HG03196 (cell line): ENCODE data around the gene SPTB.

Experiments used
- ATAC-seq: cut with Tn5 transposase; IDR thresholded peaks from one replicate; pipeline ENCODE4 v1.9.1; 2021; ENCODE audit not compliant: unreplicated experiment

The SPTB gene

DNA sequence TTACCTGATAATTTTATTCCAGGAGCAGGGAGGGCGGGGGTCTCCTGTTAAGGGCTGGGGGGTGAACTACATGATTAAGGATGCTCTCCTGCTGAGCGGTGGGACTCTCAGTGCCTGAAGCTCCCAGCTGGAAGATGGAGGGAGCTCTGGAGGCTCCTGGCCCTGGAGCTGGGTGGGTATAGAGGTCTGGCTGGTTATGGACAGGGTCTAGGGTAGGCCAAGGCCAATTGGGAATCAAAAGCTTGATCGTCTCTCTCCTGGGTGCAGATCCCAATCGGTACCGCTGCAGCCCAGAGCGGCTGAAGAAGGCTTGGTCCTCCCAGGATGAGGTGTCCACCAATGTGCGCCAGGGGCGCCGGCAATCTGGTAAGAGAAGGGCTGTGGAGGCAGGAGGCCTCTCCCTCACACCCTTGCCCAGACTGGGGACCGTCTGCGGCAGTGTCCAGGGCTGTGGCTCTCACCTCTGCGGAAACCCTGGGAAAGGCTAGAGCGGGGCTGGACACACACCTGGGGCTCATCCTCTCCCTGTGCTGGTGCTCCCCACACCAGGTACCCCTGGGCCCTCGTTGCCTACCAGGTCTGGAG is 147.1 kb downstream of the SPTB start:
- no peak for ATAC-seq

DNA sequence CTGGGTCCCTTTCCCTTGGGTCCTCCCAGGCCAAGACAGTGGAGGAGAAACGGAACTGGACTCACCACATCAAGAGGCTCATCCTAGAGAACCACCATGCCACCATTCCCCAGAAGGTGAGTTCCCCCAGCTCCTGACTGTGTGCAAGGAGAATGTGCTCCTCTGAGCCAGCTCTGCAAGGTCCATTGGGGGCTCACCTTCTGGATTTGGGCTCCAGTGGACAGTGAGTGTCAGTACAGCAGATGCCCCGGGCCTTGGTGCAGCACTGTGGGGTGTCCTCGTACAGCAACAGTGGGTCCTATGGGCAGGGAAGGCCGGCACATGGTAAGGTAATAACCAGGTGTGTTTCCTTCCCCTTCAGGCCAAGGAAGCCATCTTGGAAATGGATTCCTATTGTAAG is 147.6 kb downstream of the SPTB start:
- no peak for ATAC-seq

DNA sequence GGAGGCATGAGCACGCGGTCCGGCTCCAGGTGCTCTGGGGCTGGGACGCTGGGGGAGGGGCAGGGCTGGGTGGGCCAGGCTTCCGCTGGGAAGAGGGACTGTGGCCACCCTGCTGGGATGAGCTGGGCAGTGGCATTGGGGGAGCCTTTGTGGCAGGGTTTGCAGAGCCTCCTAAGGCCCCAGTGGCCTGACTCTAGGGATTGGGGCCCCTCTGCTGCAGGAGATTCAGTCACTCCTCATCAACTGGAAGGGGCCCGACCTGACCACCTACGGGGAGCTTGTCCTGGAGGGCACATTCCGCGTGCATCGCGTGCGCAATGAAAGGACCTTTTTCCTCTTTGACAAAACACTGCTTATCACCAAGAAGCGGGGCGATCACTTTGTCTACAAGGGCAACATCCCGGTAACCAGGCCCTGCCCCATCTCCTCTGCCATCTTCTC is 148.5 kb downstream of the SPTB start:
- ATAC-seq = no peak

GRCh38 chr14:64730681-64731080 is 149.0 kb downstream of the SPTB start:
- no peak for ATAC-seq

DNA sequence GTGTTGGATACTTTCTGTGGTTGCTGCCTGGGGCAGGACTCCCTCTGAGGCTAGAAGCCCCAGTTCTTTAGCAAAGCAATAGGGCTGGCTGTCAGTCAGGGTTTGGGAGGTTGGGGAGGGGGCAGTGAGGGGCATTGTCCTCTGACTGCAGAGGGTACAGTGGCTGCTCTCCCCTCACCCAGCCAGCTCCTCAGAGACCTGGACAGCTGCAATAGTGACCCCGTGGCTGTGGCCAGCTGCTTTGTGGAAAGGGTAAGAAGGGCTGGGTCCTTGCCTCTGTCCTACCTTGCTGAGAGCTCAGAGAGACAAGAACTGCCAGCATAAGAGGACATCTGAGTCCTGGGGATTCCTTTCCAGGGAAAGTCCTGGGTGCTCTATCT is 149.7 kb downstream of the SPTB start:
- ATAC-seq = no peak

GRCh38 chr14:64729386-64730060 is 150.2 kb downstream of the SPTB start:
- no peak for ATAC-seq

- no peak for ATAC-seq
Measured at GRCh38 chr14:64728856-64729255, 150.9 kb downstream of the SPTB start.

- ATAC-seq = no peak
Measured at GRCh38 chr14:64728106-64728505, 151.6 kb downstream of the SPTB start.

DNA sequence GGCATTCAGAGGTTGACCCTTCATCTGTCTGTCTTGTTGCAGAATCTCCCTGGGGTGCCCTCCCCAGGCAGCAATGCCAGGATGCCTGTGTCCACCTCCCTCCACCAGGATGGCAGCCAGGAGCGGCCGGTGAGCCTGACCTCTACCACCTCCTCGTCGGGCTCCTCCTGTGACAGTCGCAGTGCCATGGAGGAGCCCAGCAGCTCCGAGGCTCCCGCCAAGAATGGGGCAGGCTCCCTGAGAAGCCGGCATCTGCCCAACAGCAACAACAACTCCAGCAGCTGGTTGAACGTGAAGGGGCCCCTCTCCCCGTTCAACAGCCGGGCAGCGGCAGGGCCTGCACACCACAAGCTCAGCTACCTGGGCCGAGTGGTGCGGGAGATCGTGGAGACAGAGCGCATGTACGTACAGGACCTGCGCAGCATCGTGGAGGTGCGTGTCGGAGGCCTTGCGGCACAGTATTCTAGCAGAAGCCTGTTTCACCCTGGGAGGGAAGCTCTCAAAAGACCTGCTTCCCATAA is 152.1 kb downstream of the SPTB start:
- ATAC-seq = no peak

DNA sequence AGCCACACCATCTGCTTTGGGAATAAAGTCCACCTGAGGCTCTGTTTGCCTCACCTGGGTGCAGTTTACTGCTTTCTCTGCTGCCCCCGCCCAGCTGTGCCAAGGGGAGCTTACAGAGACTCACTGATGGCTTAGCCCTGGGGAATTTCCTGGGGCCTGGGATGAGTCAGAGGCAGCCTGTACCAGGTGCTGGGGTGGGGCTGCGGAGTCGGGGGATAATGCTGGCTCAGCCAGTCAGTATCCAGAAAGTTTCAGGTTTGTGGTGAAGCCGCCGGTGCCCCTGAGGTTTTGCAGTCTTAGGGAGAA is 153.2 kb downstream of the SPTB start:
- no peak for ATAC-seq

GRCh38 chr14:64725879-64726584 is 153.7 kb downstream of the SPTB start:
- ATAC-seq = no peak

GRCh38 chr14:64725261-64725815 is 154.4 kb downstream of the SPTB start:
- ATAC-seq = no peak

GRCh38 chr14:64724578-64724930 is 155.2 kb downstream of the SPTB start:
- no peak for ATAC-seq

GRCh38 chr14:64723691-64724577 is 155.8 kb downstream of the SPTB start:
- ATAC-seq = no peak

DNA sequence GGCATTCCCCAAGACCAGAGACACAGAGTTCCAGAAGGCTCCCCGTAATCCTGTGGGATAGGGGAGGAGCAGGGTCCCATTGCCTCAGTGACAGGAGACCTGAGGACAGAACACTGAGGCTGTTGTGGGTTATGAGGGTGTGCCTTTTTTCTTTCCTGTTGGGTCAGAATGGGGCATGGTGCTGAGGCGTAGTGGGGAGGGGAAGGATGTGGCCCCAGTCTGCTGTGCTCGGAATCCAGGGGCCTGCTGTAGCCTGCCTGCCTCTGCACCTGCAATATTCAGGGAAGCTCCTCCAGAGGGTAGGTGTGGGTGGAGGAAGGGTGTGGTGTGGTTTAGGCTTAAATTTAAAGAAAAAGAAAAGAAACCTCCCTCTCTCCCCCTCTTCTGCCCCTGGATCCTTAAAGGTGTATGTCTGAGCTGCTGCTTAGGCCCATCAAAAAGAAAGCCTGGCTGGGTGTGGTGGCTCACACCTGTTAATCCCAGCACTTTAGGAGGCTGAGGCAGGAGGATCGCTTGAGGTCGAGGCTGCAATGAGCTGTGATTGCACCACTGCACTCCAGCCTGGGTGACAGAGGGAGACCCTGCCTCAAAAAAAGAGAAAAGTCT is 156.8 kb downstream of the SPTB start:
- ATAC-seq = no peak

GRCh38 chr14:64721899-64722298 is 157.8 kb downstream of the SPTB start:
- ATAC-seq = no peak

- no peak for ATAC-seq
Measured at GRCh38 chr14:64721391-64721791, 158.3 kb downstream of the SPTB start.

DNA sequence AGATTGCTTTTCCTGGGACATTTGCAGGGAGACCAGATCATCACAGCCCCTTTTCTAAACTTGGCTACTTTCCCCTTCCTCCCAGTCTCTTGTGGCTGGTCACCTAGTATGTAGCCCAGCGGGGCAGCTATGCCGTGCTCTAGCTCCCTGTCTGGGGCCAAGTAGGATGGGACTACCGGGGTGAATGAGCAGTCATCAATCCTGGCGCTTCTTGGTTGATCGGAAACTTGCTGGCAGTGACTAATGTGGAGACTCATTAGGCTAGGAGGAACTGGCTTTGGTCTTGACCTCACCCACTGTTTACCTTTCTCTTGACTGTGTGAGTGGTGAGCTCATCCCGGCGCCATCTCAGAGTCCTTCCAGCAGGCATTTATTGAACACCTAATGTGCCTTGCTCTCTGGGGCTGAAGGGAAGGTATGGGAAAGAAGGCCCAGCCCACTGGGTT is 159.6 kb downstream of the SPTB start:
- ATAC-seq = no peak

GRCh38 chr14:64719601-64720000 is 160.1 kb downstream of the SPTB start:
- no peak for ATAC-seq

- no peak for ATAC-seq
Measured at GRCh38 chr14:64718762-64719161, 160.9 kb downstream of the SPTB start.

- ATAC-seq = no peak
Measured at GRCh38 chr14:64717870-64718269, 161.8 kb downstream of the SPTB start.
